Measurements from ENCODE around the gene ARHGAP42. TPM values are rescaled to one million over a fixed set of nuclear protein-coding genes. Genes with fewer than 3 reads are reported as not detected.

Gene ARHGAP42
- total RNA-seq, 1 experiment from 2014 or later, result 26.5 TPM

- no peaks in the 10 kb centered on the region for H3K27me3 ChIP-seq
- no peak overlapping the region for H3K4me3 ChIP-seq
- no peak for DNase-seq
- peaks cover 6% of the 10 kb centered on the region; the same call in 1 of the 2 replicates for H3K4me1 ChIP-seq
- H3K36me3 ChIP-seq, result no peaks in the 10 kb centered on the region
- H3K27ac ChIP-seq, result no peak overlapping the region
- no peaks in the 10 kb centered on the region for H3K9me3 ChIP-seq (replicated peaks)
Measured at GRCh38 chr11:100673063-100673462, 14.0 kb upstream of the ARHGAP42 start.

- Histone ChIP-seq H3K36me3 (no peaks in the 10 kb centered on the region), H3K27ac (no peak overlapping the region), H3K27me3 (no peaks in the 10 kb centered on the region), H3K4me3 (no peak overlapping the region), H3K9me3 (replicated peaks) (no peaks in the 10 kb centered on the region), H3K4me1 (peaks cover 6% of the 10 kb centered on the region; the same call in 1 of the 2 replicates)
- no peak for DNase-seq
Measured at GRCh38 chr11:100674212-100674611, 12.9 kb upstream of the ARHGAP42 start.

- DNase-seq, result no peak
- Histone ChIP-seq H3K36me3 (no peaks in the 10 kb centered on the region), H3K27ac (no peak overlapping the region), H3K4me1 (peaks cover 6% of the 10 kb centered on the region; the same call in 1 of the 2 replicates), H3K9me3 (replicated peaks) (no peaks in the 10 kb centered on the region), H3K27me3 (no peaks in the 10 kb centered on the region), H3K4me3 (no peak overlapping the region)
Measured at GRCh38 chr11:100675115-100675650, 11.9 kb upstream of the ARHGAP42 start.

GRCh38 chr11:100676901-100677300 is 10.2 kb upstream of the ARHGAP42 start:
- no peak for DNase-seq
- H3K27me3 ChIP-seq, result no peaks in the 10 kb centered on the region

GRCh38 chr11:100677796-100678195 is 9.3 kb upstream of the ARHGAP42 start:
- Histone ChIP-seq H3K36me3 (no peaks in the 10 kb centered on the region), H3K4me3 (no peak overlapping the region), H3K27me3 (no peaks in the 10 kb centered on the region), H3K9me3 (replicated peaks) (no peaks in the 10 kb centered on the region), H3K4me1 (no peaks in the 10 kb centered on the region), H3K27ac (no peak overlapping the region)
- no peak for DNase-seq

More at GRCh38 chr11:100676901-100677300, 10.2 kb upstream of the ARHGAP42 start:
- peaks cover under 1% of the 10 kb centered on the region; the same call in 1 of the 2 replicates for H3K4me1 ChIP-seq
- H3K36me3 ChIP-seq, result no peaks in the 10 kb centered on the region
- H3K9me3 ChIP-seq (replicated peaks), result no peaks in the 10 kb centered on the region
- no peak overlapping the region for H3K4me3 ChIP-seq
- H3K27ac ChIP-seq, result no peak overlapping the region

- H3K36me3 ChIP-seq, result no peaks in the 10 kb centered on the region
- no peak for DNase-seq
- H3K4me3 ChIP-seq, result no peak overlapping the region
- H3K27me3 ChIP-seq, result no peaks in the 10 kb centered on the region
- no peak overlapping the region for H3K27ac ChIP-seq
- no peaks in the 10 kb centered on the region for H3K4me1 ChIP-seq
- no peaks in the 10 kb centered on the region for H3K9me3 ChIP-seq (replicated peaks)
Measured at GRCh38 chr11:100680070-100680469, 7.0 kb upstream of the ARHGAP42 start.

GRCh38 chr11:100681064-100681502 is 6.0 kb upstream of the ARHGAP42 start:
- no peaks in the 10 kb centered on the region for H3K36me3 ChIP-seq

GRCh38 chr11:100682247-100682969 is 4.7 kb upstream of the ARHGAP42 start:
- DNase-seq, result peak in 1 of 2 experiments; percentile 31
- Histone ChIP-seq H3K4me1 (no peaks in the 10 kb centered on the region), H3K27me3 (no peaks in the 10 kb centered on the region), H3K36me3 (no peaks in the 10 kb centered on the region), H3K27ac (no peak overlapping the region), H3K4me3 (no peak overlapping the region), H3K9me3 (replicated peaks) (no peaks in the 10 kb centered on the region)

More at GRCh38 chr11:100681064-100681502, 6.0 kb upstream of the ARHGAP42 start:
- no peaks in the 10 kb centered on the region for H3K27me3 ChIP-seq
- peak; percentile 73 to 77 for DNase-seq
- H3K4me1 ChIP-seq, result no peaks in the 10 kb centered on the region
- no peak overlapping the region for H3K27ac ChIP-seq
- H3K4me3 ChIP-seq, result no peak overlapping the region
- H3K9me3 ChIP-seq (replicated peaks), result no peaks in the 10 kb centered on the region

GRCh38 chr11:100683126-100683525 is 4.0 kb upstream of the ARHGAP42 start:
- Histone ChIP-seq H3K27ac (no peak overlapping the region), H3K4me1 (no peaks in the 10 kb centered on the region), H3K9me3 (replicated peaks) (no peaks in the 10 kb centered on the region), H3K4me3 (no peak overlapping the region), H3K36me3 (no peaks in the 10 kb centered on the region), H3K27me3 (no peaks in the 10 kb centered on the region)
- DNase-seq, result no peak

GRCh38 chr11:100684101-100685065 is 2.7 kb upstream of the ARHGAP42 start:
- no peak overlapping the region for H3K27ac ChIP-seq
- no peaks in the 10 kb centered on the region for H3K36me3 ChIP-seq
- no peaks in the 10 kb centered on the region for H3K4me1 ChIP-seq
- DNase-seq, result no peak
- H3K4me3 ChIP-seq, result no peak overlapping the region
- H3K9me3 ChIP-seq (replicated peaks), result no peaks in the 10 kb centered on the region
- no peaks in the 10 kb centered on the region for H3K27me3 ChIP-seq

- Histone ChIP-seq H3K27ac (peak overlapping the region; percentile 78; the same call in 1 of the 2 replicates), H3K4me3 (peak overlapping the region; percentile 95)
Measured at GRCh38 chr11:100686476-100687053, 523 bp upstream of the ARHGAP42 start.

GRCh38 chr11:100687630-100688395 is 725 bp downstream of the ARHGAP42 start:
- no peaks in the 10 kb centered on the region for H3K27me3 ChIP-seq
- peak; percentile 70 to 84 for DNase-seq
- peak overlapping the region; percentile 78 for H3K27ac ChIP-seq
- no peaks in the 10 kb centered on the region for H3K36me3 ChIP-seq
- peak overlapping the region; percentile 95 for H3K4me3 ChIP-seq
- H3K9me3 ChIP-seq (replicated peaks), result no peaks in the 10 kb centered on the region
- H3K4me1 ChIP-seq, result no peaks in the 10 kb centered on the region

More at GRCh38 chr11:100686476-100687053, 523 bp upstream of the ARHGAP42 start:
- H3K9me3 ChIP-seq (replicated peaks), result no peaks in the 10 kb centered on the region
- H3K4me1 ChIP-seq, result no peaks in the 10 kb centered on the region
- H3K36me3 ChIP-seq, result no peaks in the 10 kb centered on the region
- H3K27me3 ChIP-seq, result no peaks in the 10 kb centered on the region
- no peak for DNase-seq

GRCh38 chr11:100689141-100689540 is 2.1 kb downstream of the ARHGAP42 start:
- Histone ChIP-seq H3K4me3 (peak overlapping the region; percentile 95), H3K36me3 (no peaks in the 10 kb centered on the region), H3K9me3 (replicated peaks) (no peaks in the 10 kb centered on the region), H3K27me3 (no peaks in the 10 kb centered on the region), H3K4me1 (no peaks in the 10 kb centered on the region), H3K27ac (no peak overlapping the region)
- DNase-seq, result no peak
